Activated CD4-positive, alpha-beta memory T cell treated with anti-CD3 and anti-CD28 coated beads, Interleukin-2, amount 10 ng/mL, durations not matched to agents 7 days and 5 days (primary cell): ENCODE data around the gene DGCR6L. TPM values are rescaled to one million over a fixed set of nuclear protein-coding genes. Genes with fewer than 3 reads are reported as not detected.
A peak's percentile ranks its signal among the peaks of the same experiment; 100 is the strongest.

Experiments
- CTCF ChIA-PET: fragments of 350-600 bp; sonication (Branson Sonifier 250); formaldehyde crosslinking; loops from one replicate; lab custom pipeline; 2021; ENCODE audit warnings: antibody characterized with exemption, inconsistent platforms; lab: Charles Lee
- POLR2A ChIA-PET: fragments of 350-600 bp; sonication (Branson Sonifier 250); formaldehyde crosslinking; loops from one replicate; lab custom pipeline; 2021; ENCODE audit warnings: antibody characterized with exemption; lab: Charles Lee
- DNase-seq: peaks from one replicate; pipeline ENCODE4 v3.0.0-alpha.2; 2020
- H3K27ac Mint-ChIP-seq: one replicate; pipeline ENCODE4 v1.8.0; 2021; ENCODE audit warnings: mild to moderate bottlenecking, mixed read lengths
- H3K27me3 Mint-ChIP-seq: one replicate; pipeline ENCODE4 v1.8.0; 2021; ENCODE audit warnings: mixed read lengths
- H3K36me3 Mint-ChIP-seq: one replicate; pipeline ENCODE4 v1.8.0; 2021; ENCODE audit warnings: low read depth, mixed read lengths
- H3K4me1 Mint-ChIP-seq: one replicate; pipeline ENCODE4 v1.8.0; 2021; ENCODE audit warnings: mixed read lengths
- H3K4me3 Mint-ChIP-seq: one replicate; pipeline ENCODE4 v1.8.0; 2021; ENCODE audit warnings: mild to moderate bottlenecking, mixed read lengths
- H3K9me3 Mint-ChIP-seq: one replicate; pipeline ENCODE4 v1.8.0; 2021; ENCODE audit warnings: mixed read lengths
- total RNA-seq, 2 experiments: library from RNA; stranded (reverse); gene quantifications; one replicate each; pipeline ENCODE4 v1.2.3, GENCODE V29; 2021

DGCR6L gene
- total RNA-seq, 2 experiments from 2014 or later, result 40.8 to 41.1 TPM

- peaks cover 19% of the 10 kb centered on the region for H3K27me3 Mint-ChIP-seq
- H3K4me3 Mint-ChIP-seq, result peak overlapping the region; percentile 43
- H3K9me3 Mint-ChIP-seq, result no peaks in the 10 kb centered on the region
- POLR2A ChIA-PET, result no interaction called here
- no peak overlapping the region for H3K27ac Mint-ChIP-seq
- CTCF ChIA-PET, result interaction anchor here (1.3 kb wide), 1 partner anchor 20 kb away, joined by 4 read pairs; the partner anchor contains the start of gene DGCR6L
- H3K36me3 Mint-ChIP-seq, result no peaks in the 10 kb centered on the region
- DNase-seq, result no peak
- H3K4me1 Mint-ChIP-seq, result peaks cover 6% of the 10 kb centered on the region
These were observed 20.1 kb downstream of the DGCR6L start for GRCh38 chr22:20299746-20300136.

DNA sequence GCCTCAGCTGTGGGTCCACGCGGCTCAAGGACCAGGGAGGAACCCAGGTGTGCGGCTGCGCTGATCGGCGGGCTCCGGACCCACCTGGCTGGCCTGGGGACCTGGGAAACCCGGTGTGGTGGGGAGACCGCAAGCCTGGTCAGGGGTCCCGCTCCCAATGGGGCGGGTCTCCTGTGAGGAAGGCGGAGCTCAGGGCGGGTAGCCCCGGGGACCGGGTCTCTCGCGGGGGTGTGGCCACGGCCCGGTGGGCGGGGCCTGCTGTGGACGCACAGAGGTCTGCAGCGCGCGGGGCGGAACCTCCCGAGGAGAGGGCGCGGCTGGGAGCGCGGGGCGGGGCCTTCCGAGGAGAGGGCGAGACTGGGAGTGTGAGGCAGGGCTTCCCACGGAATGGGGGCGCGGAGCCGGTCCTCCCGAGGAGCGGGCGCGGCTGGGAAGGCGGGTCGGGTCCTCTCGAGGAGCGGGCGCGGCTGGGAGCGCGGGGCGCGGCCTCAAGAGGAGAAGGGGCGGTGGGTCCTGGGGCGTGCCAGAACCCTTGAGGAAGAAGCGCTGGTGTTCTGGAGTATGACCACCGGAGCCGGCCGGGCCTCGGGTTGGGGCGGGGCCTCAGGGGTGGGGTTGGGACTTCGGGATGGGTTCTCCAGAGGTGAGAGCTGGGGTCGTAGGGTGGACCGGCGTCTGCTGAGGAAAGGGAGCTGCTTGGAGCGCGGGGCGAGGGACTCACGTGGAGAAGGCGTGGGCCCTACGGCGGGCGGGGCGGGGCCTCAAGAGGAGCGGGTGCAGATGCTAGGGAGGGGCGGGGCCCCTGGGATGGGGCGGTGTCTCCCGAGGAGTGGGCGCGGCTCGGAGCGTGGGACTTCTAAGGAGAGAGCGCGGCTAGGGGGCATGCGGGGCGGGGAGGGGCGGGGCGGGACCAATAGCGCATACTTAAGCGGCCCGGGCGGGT lies 20.8 kb downstream of the DGCR6L start:
- H3K27ac Mint-ChIP-seq, result no peak overlapping the region
- CTCF ChIA-PET, result interaction anchor here (0.8 to 1.3 kb wide), 2 partner anchors 21 to 95 kb away, joined by 3 to 4 read pairs; partner anchors contain the start of gene DGCR6L

DNA sequence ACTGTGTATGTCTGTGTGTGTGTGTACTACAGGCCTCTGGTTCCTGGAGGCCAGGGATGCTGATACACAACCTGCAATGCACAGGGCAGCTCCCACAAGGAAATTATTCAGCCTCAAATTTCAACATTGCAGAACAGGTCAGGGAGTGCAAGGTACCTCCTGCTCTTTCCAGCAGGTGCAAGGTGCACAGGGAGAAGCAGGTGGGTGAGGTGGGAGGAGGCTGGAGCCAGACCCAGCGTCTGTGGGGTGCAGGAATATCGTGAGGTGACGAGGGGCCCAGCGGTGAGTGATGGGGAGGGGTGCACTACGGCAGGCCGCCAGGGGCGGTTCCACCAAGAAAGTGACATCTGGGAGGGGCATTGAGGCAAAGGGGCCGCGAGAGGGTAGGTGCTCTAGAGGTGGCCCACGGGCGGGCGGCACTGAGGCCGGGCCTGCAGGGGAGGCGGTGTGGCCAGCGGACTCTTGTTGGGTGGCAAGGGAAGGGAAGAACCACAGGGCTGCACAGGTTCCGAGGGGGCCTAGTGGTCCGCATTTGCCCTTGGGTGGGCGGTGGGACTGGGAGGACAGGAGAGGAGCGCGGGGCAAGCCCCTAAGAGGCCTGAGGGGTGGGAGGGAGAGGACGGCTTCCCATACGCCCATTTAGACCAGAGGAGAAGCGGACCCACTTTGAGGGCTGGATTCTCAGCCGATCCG lies 21.6 kb downstream of the DGCR6L start:
- H3K36me3 Mint-ChIP-seq, result no peaks in the 10 kb centered on the region
- H3K27me3 Mint-ChIP-seq, result peaks cover 19% of the 10 kb centered on the region
- DNase-seq, result no peak
- peaks cover 6% of the 10 kb centered on the region for H3K4me1 Mint-ChIP-seq
- ChIA-PET POLR2A (no interaction called here), CTCF (interaction anchor here (0.8 kb wide), 1 partner anchor 96 kb away, joined by 3 read pairs; no protein-coding TSS in a partner anchor)
- H3K4me3 Mint-ChIP-seq, result peak overlapping the region; percentile 49
- H3K27ac Mint-ChIP-seq, result peak overlapping the region; percentile 4
- H3K9me3 Mint-ChIP-seq, result no peaks in the 10 kb centered on the region

More for the DNA sequence above, 20.8 kb downstream of the DGCR6L start:
- POLR2A ChIA-PET, result no interaction called here
- Mint-ChIP-seq H3K36me3 (no peaks in the 10 kb centered on the region), H3K4me3 (peak overlapping the region; percentile 66), H3K9me3 (no peaks in the 10 kb centered on the region), H3K4me1 (peaks cover 6% of the 10 kb centered on the region), H3K27me3 (peaks cover 19% of the 10 kb centered on the region)
- peak; percentile 88 for DNase-seq

- peaks cover 17% of the 10 kb centered on the region for H3K27me3 Mint-ChIP-seq
- H3K9me3 Mint-ChIP-seq, result no peaks in the 10 kb centered on the region
- ChIA-PET CTCF (no interaction called here), POLR2A (no interaction called here)
- peak overlapping the region; percentile 49 for H3K4me3 Mint-ChIP-seq
- H3K4me1 Mint-ChIP-seq, result peaks cover 6% of the 10 kb centered on the region
- H3K27ac Mint-ChIP-seq, result peak overlapping the region; percentile 4
- H3K36me3 Mint-ChIP-seq, result no peaks in the 10 kb centered on the region
- DNase-seq, result no peak
These were observed 22.3 kb downstream of the DGCR6L start for GRCh38 chr22:20297414-20298109.

DNA sequence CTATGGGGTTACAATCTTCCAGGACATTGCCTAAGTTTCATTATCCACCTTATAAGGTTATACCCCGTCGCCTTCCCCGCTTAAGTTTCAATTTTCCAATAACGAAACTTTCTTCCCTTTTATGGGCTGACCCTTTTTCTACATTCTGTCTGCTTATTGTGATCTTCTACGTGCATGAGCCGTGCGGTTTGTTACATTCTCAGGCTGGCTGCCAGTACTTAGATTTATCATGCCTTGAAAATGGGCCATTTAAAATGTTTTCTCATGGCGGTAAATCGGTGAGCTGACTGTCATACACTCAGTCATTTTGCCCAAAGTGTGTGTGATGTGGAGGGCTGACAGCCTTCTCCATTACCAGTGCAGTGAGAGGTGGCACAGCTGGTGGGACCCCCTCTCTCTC lies 23.3 kb downstream of the DGCR6L start:
- POLR2A ChIA-PET, result no interaction called here
- H3K9me3 Mint-ChIP-seq, result no peaks in the 10 kb centered on the region
- H3K4me3 Mint-ChIP-seq, result no peak overlapping the region
- no peak overlapping the region for H3K27ac Mint-ChIP-seq
- CTCF ChIA-PET, result no interaction called here
- peaks cover 15% of the 10 kb centered on the region for H3K27me3 Mint-ChIP-seq
- DNase-seq, result no peak
- H3K4me1 Mint-ChIP-seq, result peaks cover 6% of the 10 kb centered on the region
- no peaks in the 10 kb centered on the region for H3K36me3 Mint-ChIP-seq

DNA sequence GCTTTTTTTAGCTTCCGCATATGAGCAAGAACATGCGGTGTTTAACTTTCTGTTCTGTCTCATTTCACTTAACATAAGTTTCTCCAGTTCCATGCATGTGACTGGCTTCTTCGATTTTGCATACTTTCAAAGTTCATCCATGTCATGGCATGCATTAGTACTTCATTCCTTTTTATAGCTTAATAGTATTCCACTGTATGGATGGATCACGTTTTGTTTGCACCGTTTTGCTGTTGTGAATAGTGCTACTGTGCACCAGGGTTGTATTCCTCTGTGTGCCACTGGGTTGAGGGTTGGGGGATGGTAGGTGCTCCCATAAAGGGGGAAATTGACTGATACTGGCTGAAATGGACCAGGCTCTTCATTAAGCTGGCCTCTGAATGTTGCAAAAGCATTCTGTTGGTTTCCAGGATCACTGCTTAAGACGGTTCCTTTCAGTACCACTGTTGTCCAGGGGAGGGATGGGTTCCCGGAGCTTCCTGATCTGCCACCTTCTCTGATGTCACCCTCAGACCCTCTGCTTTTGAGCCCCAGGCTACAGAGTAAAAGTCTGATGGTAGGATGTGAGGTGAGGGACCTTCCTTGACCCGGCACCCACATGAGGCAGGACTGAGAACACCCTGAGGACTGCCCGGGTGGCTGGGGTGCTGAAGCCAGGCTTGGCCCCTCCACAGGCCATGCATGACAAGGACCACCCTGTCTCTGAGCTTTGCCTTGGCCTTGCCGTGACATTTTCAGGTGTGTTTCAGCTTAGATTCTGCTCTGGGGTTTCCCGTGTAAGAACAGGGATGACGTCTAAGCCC lies 24.4 kb downstream of the DGCR6L start:
- Mint-ChIP-seq H3K27ac (no peak overlapping the region), H3K9me3 (no peaks in the 10 kb centered on the region), H3K4me1 (peaks cover 6% of the 10 kb centered on the region), H3K4me3 (no peak overlapping the region), H3K27me3 (peaks cover 6% of the 10 kb centered on the region), H3K36me3 (no peaks in the 10 kb centered on the region)
- CTCF ChIA-PET, result interaction anchor here (0.6 to 2.0 kb wide), 2 partner anchors 22 to 1367 kb away, joined by 3 to 6 read pairs; no protein-coding TSS in a partner anchor
- POLR2A ChIA-PET, result interaction anchor here (1.4 kb wide), 1 partner anchor 440 kb away, joined by 3 read pairs; no protein-coding TSS in a partner anchor
- no peak for DNase-seq

DNA sequence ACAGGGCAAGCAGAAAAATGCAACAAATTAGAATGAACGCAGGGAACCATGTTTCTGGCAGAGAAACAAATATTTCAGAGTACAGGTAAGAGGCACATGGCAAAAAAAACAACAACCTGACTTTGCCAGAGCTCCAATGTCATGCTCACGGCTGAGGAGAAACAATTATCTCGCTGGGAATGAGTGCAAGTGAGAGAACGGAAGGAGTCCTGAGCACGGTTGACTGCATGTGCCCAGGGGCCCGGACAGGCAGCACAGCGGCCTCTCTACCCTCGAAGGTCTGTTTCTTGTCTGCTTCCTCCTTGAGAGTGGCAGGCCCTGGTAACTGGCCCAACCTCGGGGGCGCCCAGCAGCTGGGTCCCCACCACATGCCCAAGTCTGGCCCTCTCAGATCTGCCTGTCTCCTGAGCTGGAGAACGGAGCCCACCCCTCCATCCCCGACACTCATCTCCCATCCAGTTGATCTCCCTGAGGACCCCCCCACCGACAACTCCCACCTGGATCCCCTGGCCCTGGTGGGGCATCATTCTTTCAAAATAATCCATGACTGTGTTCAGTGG lies 27.1 kb downstream of the DGCR6L start:
- Mint-ChIP-seq H3K4me3 (no peak overlapping the region), H3K27ac (no peak overlapping the region), H3K9me3 (no peaks in the 10 kb centered on the region), H3K36me3 (no peaks in the 10 kb centered on the region), H3K4me1 (no peaks in the 10 kb centered on the region), H3K27me3 (peaks cover 2% of the 10 kb centered on the region)
- DNase-seq, result no peak
- ChIA-PET POLR2A (no interaction called here), CTCF (interaction anchor here (0.7 to 1.9 kb wide), 3 partner anchors 9 to 258 kb away, joined by 3 to 6 read pairs (median 5); no protein-coding TSS in a partner anchor)

DNA sequence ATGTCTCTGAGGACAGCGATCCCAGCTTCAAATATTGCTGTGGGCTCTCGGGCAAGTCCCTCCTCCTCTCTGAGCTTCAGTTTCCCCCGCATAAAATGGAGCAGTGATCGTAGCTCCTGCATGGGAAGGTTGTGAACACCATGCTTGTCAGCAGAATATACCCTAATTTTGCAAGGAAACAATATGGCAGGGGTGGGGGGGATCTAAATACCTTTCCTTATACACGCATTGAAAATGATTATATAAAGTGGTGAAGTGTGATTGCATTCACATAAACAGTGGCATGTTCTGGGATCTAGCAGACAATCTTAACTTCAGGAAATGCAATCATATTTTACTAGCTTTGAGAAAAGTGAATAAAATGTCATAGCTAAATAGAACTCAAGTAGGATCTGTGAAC lies 27.8 kb downstream of the DGCR6L start:
- Mint-ChIP-seq H3K27me3 (peaks cover 2% of the 10 kb centered on the region), H3K27ac (no peak overlapping the region), H3K4me1 (no peaks in the 10 kb centered on the region), H3K36me3 (no peaks in the 10 kb centered on the region), H3K9me3 (no peaks in the 10 kb centered on the region), H3K4me3 (no peak overlapping the region)
- CTCF ChIA-PET, result interaction anchor here (1.7 to 1.9 kb wide), 2 partner anchors 9 to 135 kb away, joined by 5 to 6 read pairs; no protein-coding TSS in a partner anchor
- POLR2A ChIA-PET, result no interaction called here
- DNase-seq, result no peak

DNA sequence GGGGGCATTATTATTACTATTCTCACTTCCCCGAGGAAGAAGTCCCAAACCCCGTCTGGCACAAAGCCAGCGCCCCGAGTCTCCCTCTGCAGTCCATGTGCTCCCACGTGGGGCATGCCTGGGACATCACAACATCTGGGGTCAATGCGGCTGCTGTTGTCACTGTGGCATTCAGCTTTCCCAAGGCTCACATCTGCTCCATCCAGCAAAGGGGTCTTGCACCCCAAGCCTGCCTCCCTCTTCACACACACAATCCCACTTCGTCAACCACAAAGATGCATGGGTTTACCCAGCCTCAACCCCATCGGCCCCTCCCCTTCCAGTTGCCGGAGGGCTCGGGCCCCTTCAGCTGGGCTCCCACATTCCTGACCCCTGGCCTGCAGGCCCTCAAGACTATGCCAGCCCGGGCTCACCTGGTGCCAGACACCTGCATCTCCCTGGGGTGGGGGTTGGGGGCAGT lies 28.2 kb downstream of the DGCR6L start:
- H3K27ac Mint-ChIP-seq, result no peak overlapping the region
- CTCF ChIA-PET, result interaction anchor here (1.4 to 1.7 kb wide), 2 partner anchors 26 to 135 kb away, joined by 3 to 5 read pairs; no protein-coding TSS in a partner anchor

DNA sequence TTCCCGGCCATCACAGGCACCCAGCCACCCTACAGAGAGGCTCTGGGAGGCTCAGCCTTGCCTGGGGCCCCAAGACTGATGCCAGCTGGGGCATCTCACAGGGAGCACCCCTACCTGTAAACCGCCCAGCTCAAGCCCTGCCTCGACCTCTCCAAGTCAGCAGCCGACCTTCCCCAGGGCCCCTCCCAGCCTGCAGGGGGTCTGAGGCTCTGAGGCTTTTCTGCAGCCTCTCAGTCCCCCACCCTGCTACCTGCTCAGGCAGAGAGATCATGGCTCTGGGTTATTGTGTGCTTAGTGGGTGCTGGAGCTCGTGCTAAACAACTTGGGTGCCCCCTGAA lies 28.6 kb downstream of the DGCR6L start:
- Mint-ChIP-seq H3K4me1 (no peaks in the 10 kb centered on the region), H3K27me3 (peaks cover 2% of the 10 kb centered on the region), H3K27ac (no peak overlapping the region), H3K9me3 (no peaks in the 10 kb centered on the region), H3K4me3 (no peak overlapping the region), H3K36me3 (no peaks in the 10 kb centered on the region)
- POLR2A ChIA-PET, result no interaction called here
- CTCF ChIA-PET, result interaction anchor here (1.4 to 1.7 kb wide), 2 partner anchors 26 to 134 kb away, joined by 3 to 5 read pairs; no protein-coding TSS in a partner anchor
- DNase-seq, result no peak

More for the DNA sequence above, 28.2 kb downstream of the DGCR6L start:
- Mint-ChIP-seq H3K36me3 (no peaks in the 10 kb centered on the region), H3K27me3 (peaks cover 2% of the 10 kb centered on the region), H3K4me3 (no peak overlapping the region), H3K4me1 (no peaks in the 10 kb centered on the region), H3K9me3 (no peaks in the 10 kb centered on the region)
- POLR2A ChIA-PET, result no interaction called here
- DNase-seq, result no peak

- Mint-ChIP-seq H3K36me3 (no peaks in the 10 kb centered on the region), H3K27me3 (peaks cover 2% of the 10 kb centered on the region), H3K27ac (no peak overlapping the region), H3K9me3 (no peaks in the 10 kb centered on the region), H3K4me3 (no peak overlapping the region), H3K4me1 (no peaks in the 10 kb centered on the region)
- ChIA-PET CTCF (interaction anchor here (1.4 kb wide), 1 partner anchor 27 kb away, joined by 3 read pairs; no protein-coding TSS in a partner anchor), POLR2A (no interaction called here)
- no peak for DNase-seq
These were observed 29.1 kb downstream of the DGCR6L start for GRCh38 chr22:20290578-20291248.
